ENCODE results near the gene SNAPC2. TPM values are rescaled to one million over a fixed set of nuclear protein-coding genes. Genes with fewer than 3 reads are reported as not detected.

The SNAPC2 gene
- total and polyA plus RNA-seq, 2 of the 13 experiments (the other 11 are each of a cell fraction or from before 2014, with no cell fraction given): 10.2 to 12.7 TPM

DNA sequence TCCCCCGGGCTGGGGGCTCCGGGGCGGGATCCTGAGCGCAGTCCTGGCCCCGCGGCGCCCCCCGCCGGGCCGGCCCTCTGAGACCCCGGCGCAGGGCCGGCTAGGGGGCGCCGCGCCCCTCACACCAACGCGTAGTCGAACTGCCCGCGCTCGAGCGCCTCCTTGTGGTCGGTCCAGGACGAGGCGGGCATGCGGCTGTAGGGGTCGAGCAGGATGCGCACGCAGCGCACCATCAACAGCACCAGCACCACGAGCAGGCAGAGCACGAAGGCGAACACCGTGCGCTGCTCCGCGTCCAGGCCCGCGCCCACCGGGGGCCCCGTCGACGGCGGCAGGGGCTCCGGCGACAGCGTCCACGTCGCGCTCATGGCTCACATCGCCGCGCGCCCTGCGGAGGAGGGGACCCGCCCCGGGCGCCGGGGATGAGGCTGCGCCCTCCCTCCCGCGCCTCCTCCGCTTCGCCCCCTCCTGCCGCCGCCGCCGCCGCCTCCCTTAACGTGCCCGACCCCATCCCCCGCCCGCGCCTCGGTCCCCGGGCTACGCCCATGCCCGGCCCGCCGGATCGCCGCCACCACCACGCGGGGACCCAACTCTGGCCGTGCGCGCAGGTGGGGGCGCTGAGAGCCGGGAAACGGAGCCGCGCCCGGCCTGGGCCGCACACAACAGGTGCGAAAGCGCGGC is 5.2 kb downstream of the SNAPC2 start (continued):
- TF ChIP-seq, protein P1, sequence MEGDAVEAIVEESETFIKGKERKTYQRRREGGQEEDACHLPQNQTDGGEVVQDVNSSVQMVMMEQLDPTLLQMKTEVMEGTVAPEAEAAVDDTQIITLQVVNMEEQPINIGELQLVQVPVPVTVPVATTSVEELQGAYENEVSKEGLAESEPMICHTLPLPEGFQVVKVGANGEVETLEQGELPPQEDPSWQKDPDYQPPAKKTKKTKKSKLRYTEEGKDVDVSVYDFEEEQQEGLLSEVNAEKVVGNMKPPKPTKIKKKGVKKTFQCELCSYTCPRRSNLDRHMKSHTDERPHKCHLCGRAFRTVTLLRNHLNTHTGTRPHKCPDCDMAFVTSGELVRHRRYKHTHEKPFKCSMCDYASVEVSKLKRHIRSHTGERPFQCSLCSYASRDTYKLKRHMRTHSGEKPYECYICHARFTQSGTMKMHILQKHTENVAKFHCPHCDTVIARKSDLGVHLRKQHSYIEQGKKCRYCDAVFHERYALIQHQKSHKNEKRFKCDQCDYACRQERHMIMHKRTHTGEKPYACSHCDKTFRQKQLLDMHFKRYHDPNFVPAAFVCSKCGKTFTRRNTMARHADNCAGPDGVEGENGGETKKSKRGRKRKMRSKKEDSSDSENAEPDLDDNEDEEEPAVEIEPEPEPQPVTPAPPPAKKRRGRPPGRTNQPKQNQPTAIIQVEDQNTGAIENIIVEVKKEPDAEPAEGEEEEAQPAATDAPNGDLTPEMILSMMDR (CRISPR knock-in tag; IDR thresholded peaks at IDR 0.05): peak; percentile 93
- peak; percentile 57; the same call in 1 of the 2 replicates for TF ChIP-seq KLF12 (CRISPR knock-in tag; IDR thresholded peaks at IDR 0.05; ENCODE audit: borderline replicate concordance)
- TF ChIP-seq ZNF781 (CRISPR knock-in tag; IDR thresholded peaks at IDR 0.05; ENCODE audit: borderline replicate concordance, not compliant biosample characterization): no peak
- TF ChIP-seq ZNF567 (CRISPR knock-in tag; IDR thresholded peaks at IDR 0.05; ENCODE audit: borderline replicate concordance): no peak
- peak; percentile 55; the same call in 1 of the 2 replicates for TF ChIP-seq ZNF281 (CRISPR knock-in tag; IDR thresholded peaks at IDR 0.05; ENCODE audit: borderline replicate concordance)
- TF ChIP-seq AHR (CRISPR knock-in tag; IDR thresholded peaks at IDR 0.05): peak; percentile 86; the same call in 1 of the 2 replicates
- TF ChIP-seq TRIM24 (CRISPR knock-in tag; IDR thresholded peaks at IDR 0.05): no peak
- TF ChIP-seq ZNF713 (CRISPR knock-in tag; IDR thresholded peaks at IDR 0.05): no peak
- TF ChIP-seq ZNF382 (CRISPR knock-in tag; IDR thresholded peaks at IDR 0.05; ENCODE audit: borderline replicate concordance): no peak
- TF ChIP-seq ZMYM4 (CRISPR knock-in tag; IDR thresholded peaks at IDR 0.05): peak; percentile 64
- TF ChIP-seq USF2 (IDR thresholded peaks at IDR 0.05; ENCODE audit: low read depth, low read length): no peak
- no peak for TF ChIP-seq USF2 (CRISPR knock-in tag; IDR thresholded peaks at IDR 0.05; ENCODE audit: borderline replicate concordance)
- TF ChIP-seq MBNL3 (CRISPR knock-in tag; conservative IDR thresholded peaks at IDR 0.05): no peak
- no peak for TF ChIP-seq ZNF235 (CRISPR knock-in tag; IDR thresholded peaks at IDR 0.05; ENCODE audit: borderline replicate concordance)
- no peak for TF ChIP-seq KDM1A (CRISPR knock-in tag; IDR thresholded peaks at IDR 0.05)
- TF ChIP-seq, protein P2, sequence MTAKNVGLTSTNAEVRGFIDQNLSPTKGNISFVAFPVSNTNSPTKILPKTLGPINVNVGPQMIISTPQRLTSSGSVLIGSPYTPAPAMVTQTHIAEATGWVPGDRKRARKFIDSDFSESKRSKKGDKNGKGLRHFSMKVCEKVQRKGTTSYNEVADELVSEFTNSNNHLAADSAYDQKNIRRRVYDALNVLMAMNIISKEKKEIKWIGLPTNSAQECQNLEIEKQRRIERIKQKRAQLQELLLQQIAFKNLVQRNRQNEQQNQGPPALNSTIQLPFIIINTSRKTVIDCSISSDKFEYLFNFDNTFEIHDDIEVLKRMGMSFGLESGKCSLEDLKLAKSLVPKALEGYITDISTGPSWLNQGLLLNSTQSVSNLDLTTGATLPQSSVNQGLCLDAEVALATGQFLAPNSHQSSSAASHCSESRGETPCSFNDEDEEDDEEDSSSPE (CRISPR knock-in tag; IDR thresholded peaks at IDR 0.05): peak; percentile 87
- no peak for TF ChIP-seq ZNF704 (CRISPR knock-in tag; IDR thresholded peaks at IDR 0.05; ENCODE audit: borderline replicate concordance)
- no peak for TF ChIP-seq HMG20B (CRISPR knock-in tag; conservative IDR thresholded peaks at IDR 0.05)
- no peak for TF ChIP-seq ZBTB42 (CRISPR knock-in tag; IDR thresholded peaks at IDR 0.05)
- TF ChIP-seq MIXL1 (CRISPR knock-in tag; IDR thresholded peaks at IDR 0.05): no peak
- peak; percentile 77; the same call in 1 of the 2 replicates for TF ChIP-seq IRX3 (CRISPR knock-in tag; IDR thresholded peaks at IDR 0.05; ENCODE audit: borderline replicate concordance, low read depth)
